ENCODE results near the gene TNFRSF12A. TPM values are rescaled to one million over a fixed set of nuclear protein-coding genes. Genes with fewer than 3 reads are reported as not detected.

The TNFRSF12A gene
- total and polyA plus RNA-seq, 9 of the 15 experiments (the other 6 are each of a cell fraction or from before 2014, with no cell fraction given): 0.41 to 61.8 (median 26.5) TPM

GRCh38 chr16:2979669-2980226 lies 40.4 kb upstream of the TNFRSF12A start (continued):
- TF ChIP-seq UBTF (IDR thresholded peaks at IDR 0.05; ENCODE audit: borderline replicate concordance in 1 of 2, low read depth in 2 of 2, low read length in 2 of 2): 0 out of 4 replicates have a peak, but pooled peaks of 1 of the 2 experiments have one; percentile 21
- no peak for TF ChIP-seq MYBL2 (IDR thresholded peaks at IDR 0.05; ENCODE audit: low read depth)
- TF ChIP-seq MYBL2 (CRISPR knock-in tag; IDR thresholded peaks at IDR 0.05; ENCODE audit: borderline replicate concordance): 0 out of 2 replicates have a peak, but pooled peaks have one; percentile 60
- TF ChIP-seq MXI1 (IDR thresholded peaks at IDR 0.05; ENCODE audit: low read depth, low read length): 0 out of 2 replicates have a peak, but pooled peaks have one; percentile 20

GRCh38 chr16:2980227-2981176 lies 39.7 kb upstream of the TNFRSF12A start, which contains the start of gene PKMYT1:
PKMYT1 (minus strand) TSS chr16:2980446; CDS start chr16:2979657, 789 bp downstream.
- Histone ChIP-seq H3K79me2 (ENCODE audit: control insufficient read depth, insufficient read depth, low read length) (peaks cover 47% of the 10 kb centered on the region), H3K27ac (ENCODE audit: extremely low read depth, low read depth, low read length) (peak within 1 kb of the TSS; percentile 99), H3K9me3 (replicated peaks; ENCODE audit: control insufficient read depth, insufficient read depth, low read depth, low read length) (no peaks in the 10 kb centered on the region), H3K9me1 (ENCODE audit: control insufficient read depth, insufficient read depth, low read length) (no peaks in the 10 kb centered on the region), H3K4me2 (ENCODE audit: insufficient read depth, low read length) (peak within 1 kb of the TSS; percentile 97), H3K36me3 (ENCODE audit: control insufficient read depth, insufficient read depth, low read length) (peaks cover 40% of the 10 kb centered on the region; the same call in 2 of the 3 replicates), H3K9ac (ENCODE audit: insufficient read depth in 1 of 2, low read depth in 2 of 2, low read length in 2 of 2) (peak within 1 kb of the TSS; percentile 97 to 100), H3K27me3 (ENCODE audit: control insufficient read depth in 2 of 2, insufficient read depth in 2 of 2, low read length in 2 of 2) (no peaks in the 10 kb centered on the region), H2AFZ (ENCODE audit: low read depth, low read length) (peak within 1 kb of the TSS; percentile 72), H4K20me1 (replicated peaks; ENCODE audit: control insufficient read depth, insufficient read depth, low read length) (no peaks in the 10 kb centered on the region; the same call in 1 of the 2 replicates), H3K4me1 (replicated peaks in 1 of 2; ENCODE audit: control insufficient read depth in 2 of 2, insufficient read depth in 2 of 2, low read length in 2 of 2) (peaks cover 19 to 79% of the 10 kb centered on the region in 2 experiments), H3K4me3 (peak within 1 kb of the TSS; percentile 63)
- in situ Hi-C loops (cut with MboI) (no loop called here), intact Hi-C loops (cut with micrococcal nuclease) (loop anchor here (2.0 to 5.0 kb wide), 3 partner anchors 53 to 108 kb away; no protein-coding TSS in a partner anchor)
- POLR2A ChIA-PET: interaction anchor here (0.6 to 3.5 kb wide), 16 partner anchors 8 to 1202 kb away, joined by 3 to 23 read pairs (median 4); partner anchors contain the start of genes FLYWCH2, KREMEN2 and PAQR4
- ATAC-seq (peak; percentile 78), DNase-seq (ENCODE audit: extremely low read depth in 1 of 4, low spot score in 3 of 4) (peak; percentile 95 to 99 (median 98)), FAIRE-seq (peak; percentile 65)
- TSS peak; percentile 91 for BruUV-seq (replicated peaks)
- under 1% methylated on average over 73 of the region's 91 CpGs for WGBS (ENCODE audit: insufficient coverage, low coverage, missing lambda C conversion rate)
- CTCF ChIA-PET (ENCODE audit: low intra/inter-chr PET ratio): no interaction called here
- TF ChIP-seq ZNF395 (CRISPR knock-in tag; IDR thresholded peaks at IDR 0.05): no peak; the same call in 1 of the 2 replicates
- peak; percentile 87 for TF ChIP-seq TAF1 (IDR thresholded peaks at IDR 0.05; ENCODE audit: control insufficient read depth, extremely low read depth, insufficient read depth, low read length, severe bottlenecking)
- TF ChIP-seq MIER1 (IDR thresholded peaks at IDR 0.05; ENCODE audit: low read depth): 0 out of 2 replicates have a peak, but pooled peaks have one; percentile 20
- TF ChIP-seq IRF1 (CRISPR knock-in tag; IDR thresholded peaks at IDR 0.05; ENCODE audit: borderline replicate concordance): peak; percentile 44; the same call in 1 of the 2 replicates

Measured in K562 (cell line).